Activated B cell treated with CpG ODN at 0.5 μM for 24 hours (primary cell): ENCODE results near the gene HGS. TPM values are rescaled to one million over a fixed set of nuclear protein-coding genes. Genes with fewer than 3 reads are reported as not detected.

Experiments
- ATAC-seq: fragments of 200-7000 bp; cut with Tn5 transposase; one replicate; pipeline ENCODE4 v1.10.0; 2021; ENCODE audit warnings: low read depth, mild to moderate bottlenecking, moderate library complexity
- CTCF ChIA-PET: fragments of 350-600 bp; sonication (Branson Sonifier 250); formaldehyde crosslinking; loops from one replicate; lab custom pipeline; 2021; ENCODE audit warnings: antibody characterized with exemption; lab: Charles Lee
- POLR2A ChIA-PET: fragments of 350-600 bp; sonication (Branson Sonifier 250); formaldehyde crosslinking; loops from one replicate; lab custom pipeline; 2021; ENCODE audit warnings: antibody characterized with exemption; lab: Charles Lee
- DNase-seq: peaks from one replicate; pipeline ENCODE4 v3.0.0; 2022
- H3K27ac Mint-ChIP-seq: one replicate; pipeline ENCODE4 v1.8.0; 2020; ENCODE audit warnings: mixed read lengths
- H3K27me3 Mint-ChIP-seq: one replicate; pipeline ENCODE4 v1.8.0; 2021; ENCODE audit warnings: mixed read lengths
- H3K36me3 Mint-ChIP-seq: one replicate; pipeline ENCODE4 v1.8.0; 2021; ENCODE audit warnings: low read depth, mixed read lengths
- H3K4me1 Mint-ChIP-seq: one replicate; pipeline ENCODE4 v1.8.0; 2021; ENCODE audit warnings: mixed read lengths
- H3K4me3 Mint-ChIP-seq: one replicate; pipeline ENCODE4 v1.8.0; 2020; ENCODE audit warnings: mild to moderate bottlenecking, mixed read lengths
- H3K9me3 Mint-ChIP-seq: one replicate; pipeline ENCODE4 v1.8.0; 2020; ENCODE audit warnings: mixed read lengths
- CTCF ChIP-seq: fragments of 200-600 bp; IDR thresholded peaks from one replicate; pipeline ENCODE4 v1.8.0; 2022; ENCODE audit warnings: antibody characterized with exemption, mild to moderate bottlenecking
- intact Hi-C: fragments of 100-400 bp; cut with micrococcal nuclease; formaldehyde crosslinking; loops from one replicate; pipeline ENCODE4 v1.15.1; 2024
- total RNA-seq: library from RNA; stranded (reverse); gene quantifications from 2 replicates; pipeline ENCODE4 v1.2.3, GENCODE V29; 2022

HGS gene
- total RNA-seq, 1 donor from 2014 or later: 151 TPM

- Mint-ChIP-seq H3K27ac (no peak overlapping the region), H3K4me3 (no peak overlapping the region), H3K27me3 (no peaks in the 10 kb centered on the region), H3K36me3 (peaks cover 20% of the 10 kb centered on the region), H3K9me3 (no peaks in the 10 kb centered on the region), H3K4me1 (peaks cover 28% of the 10 kb centered on the region)
- CTCF ChIA-PET: no interaction called here
- intact Hi-C loops: no loop called here
- DNase-seq: no peak
- ATAC-seq: no peak
- no peak for TF ChIP-seq CTCF
- POLR2A ChIA-PET: interaction anchor here (0.6 to 0.7 kb wide), 3 partner anchors 30 to 62 kb away, joined by 3 to 4 read pairs (median 3); no protein-coding TSS in a partner anchor
Observed at GRCh38 chr17:81664051-81664470, 19.8 kb upstream of the HGS start.

- H3K27me3 Mint-ChIP-seq: no peaks in the 10 kb centered on the region
- DNase-seq (no peak), ATAC-seq (peak; percentile 8)
- peak overlapping the region; percentile 82 for H3K27ac Mint-ChIP-seq
- intact Hi-C loops: loop anchor here (1.0 to 2.0 kb wide), 4 partner anchors 18 to 195 kb away; partner anchors contain the start of genes ARL16, MRPL12, NPLOC4 and P4HB
- TF ChIP-seq CTCF: no peak
- peak overlapping the region; percentile 91 for H3K4me3 Mint-ChIP-seq
- H3K9me3 Mint-ChIP-seq: no peaks in the 10 kb centered on the region
- POLR2A ChIA-PET: interaction anchor here (0.6 to 2.2 kb wide), 6 partner anchors 12 to 929 kb away, joined by 4 to 26 read pairs (median 8); partner anchors contain the start of genes ARL16, HGS, MRPL12 and NPLOC4
- peaks cover 28% of the 10 kb centered on the region for H3K4me1 Mint-ChIP-seq
- CTCF ChIA-PET: interaction anchor here (0.8 kb wide), 1 partner anchor 10 kb away, joined by 4 read pairs; no protein-coding TSS in a partner anchor
- H3K36me3 Mint-ChIP-seq: peaks cover 31% of the 10 kb centered on the region
Observed at GRCh38 chr17:81665205-81666091, 18.4 kb upstream of the HGS start.

- no peak for ATAC-seq
- no peak for DNase-seq
- CTCF ChIA-PET: no interaction called here
- H3K9me3 Mint-ChIP-seq: no peaks in the 10 kb centered on the region
- H3K36me3 Mint-ChIP-seq: peaks cover 35% of the 10 kb centered on the region
- peak overlapping the region; percentile 91 for H3K4me3 Mint-ChIP-seq
- TF ChIP-seq CTCF: no peak
- no peaks in the 10 kb centered on the region for H3K27me3 Mint-ChIP-seq
- H3K27ac Mint-ChIP-seq: peak overlapping the region; percentile 82
- POLR2A ChIA-PET: interaction anchor here (0.5 to 2.2 kb wide), 9 partner anchors 10 to 433 kb away, joined by 3 to 26 read pairs (median 9); partner anchors contain the start of genes ARL16, HGS, MRPL12 and NPLOC4
- H3K4me1 Mint-ChIP-seq: peaks cover 28% of the 10 kb centered on the region
- intact Hi-C loops: loop anchor here (1.0 to 2.0 kb wide), 4 partner anchors 17 to 195 kb away; partner anchors contain the start of genes ARL16, MRPL12, NPLOC4 and P4HB
Observed at GRCh38 chr17:81666092-81666341, 17.8 kb upstream of the HGS start.

GRCh38 chr17:81666342-81667191 is 17.2 kb upstream of the HGS start, which contains the start of the genes CCDC137 and OXLD1:
CCDC137 (plus strand) TSS chr17:81666737; CDS start chr17:81666767, 30 bp downstream.
OXLD1 (minus strand) TSS chr17:81666605; CDS start chr17:81666577, 28 bp downstream.
- ATAC-seq: peak; percentile 98
- CTCF ChIA-PET: no interaction called here

More at GRCh38 chr17:81666342-81667191, 17.2 kb upstream of the HGS start, which contains the start of the genes CCDC137 and OXLD1:
- Mint-ChIP-seq H3K4me1 (peaks cover 28% of the 10 kb centered on the region), H3K4me3 (peak within 1 kb of the TSS; percentile 91), H3K9me3 (no peaks in the 10 kb centered on the region), H3K36me3 (peaks cover 41% of the 10 kb centered on the region), H3K27ac (peak within 1 kb of the TSS; percentile 83), H3K27me3 (no peaks in the 10 kb centered on the region)
- peak; percentile 91 for DNase-seq
- POLR2A ChIA-PET: interaction anchor here (0.5 to 2.2 kb wide), 11 partner anchors 9 to 440 kb away, joined by 3 to 26 read pairs (median 4); partner anchors contain the start of genes ACTG1, ARL16, HGS and MRPL12
- TF ChIP-seq CTCF: no peak
- intact Hi-C loops: loop anchor here (1.0 to 2.0 kb wide), 4 partner anchors 17 to 194 kb away; partner anchors contain the start of genes ARL16, MRPL12, NPLOC4 and P4HB
